ENCODE measurements around the gene PDCD11.

PDCD11 gene

DNA sequence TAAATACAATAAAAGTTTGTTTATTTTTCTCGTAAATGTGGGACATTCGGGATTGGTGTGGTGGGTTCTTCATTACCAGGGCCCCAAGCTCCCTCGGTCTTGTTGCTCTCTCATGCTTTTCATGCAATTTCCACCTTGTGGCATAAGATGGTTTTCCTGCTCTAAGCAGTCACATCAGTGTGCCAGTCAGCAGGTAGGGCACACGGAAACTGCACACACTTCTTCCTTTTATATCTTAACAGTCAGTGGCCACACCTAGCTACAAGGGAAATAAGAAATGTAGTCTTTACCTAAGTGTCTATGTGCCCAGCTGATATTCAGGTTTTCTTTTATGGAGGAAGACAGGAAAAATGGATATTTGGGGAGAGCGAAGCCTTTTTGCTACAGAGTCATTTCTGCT lies 22.2 kb upstream of the PDCD11 start:
- TF ChIP-seq, protein P1, sequence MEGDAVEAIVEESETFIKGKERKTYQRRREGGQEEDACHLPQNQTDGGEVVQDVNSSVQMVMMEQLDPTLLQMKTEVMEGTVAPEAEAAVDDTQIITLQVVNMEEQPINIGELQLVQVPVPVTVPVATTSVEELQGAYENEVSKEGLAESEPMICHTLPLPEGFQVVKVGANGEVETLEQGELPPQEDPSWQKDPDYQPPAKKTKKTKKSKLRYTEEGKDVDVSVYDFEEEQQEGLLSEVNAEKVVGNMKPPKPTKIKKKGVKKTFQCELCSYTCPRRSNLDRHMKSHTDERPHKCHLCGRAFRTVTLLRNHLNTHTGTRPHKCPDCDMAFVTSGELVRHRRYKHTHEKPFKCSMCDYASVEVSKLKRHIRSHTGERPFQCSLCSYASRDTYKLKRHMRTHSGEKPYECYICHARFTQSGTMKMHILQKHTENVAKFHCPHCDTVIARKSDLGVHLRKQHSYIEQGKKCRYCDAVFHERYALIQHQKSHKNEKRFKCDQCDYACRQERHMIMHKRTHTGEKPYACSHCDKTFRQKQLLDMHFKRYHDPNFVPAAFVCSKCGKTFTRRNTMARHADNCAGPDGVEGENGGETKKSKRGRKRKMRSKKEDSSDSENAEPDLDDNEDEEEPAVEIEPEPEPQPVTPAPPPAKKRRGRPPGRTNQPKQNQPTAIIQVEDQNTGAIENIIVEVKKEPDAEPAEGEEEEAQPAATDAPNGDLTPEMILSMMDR (IDR thresholded peaks at IDR 0.05; ENCODE audit: low read depth, low read length, poor library complexity, severe bottlenecking): no peak
- TF ChIP-seq EZH2phosphoT487 (IDR thresholded peaks at IDR 0.05; ENCODE audit: borderline replicate concordance, low read length): no peak

DNA sequence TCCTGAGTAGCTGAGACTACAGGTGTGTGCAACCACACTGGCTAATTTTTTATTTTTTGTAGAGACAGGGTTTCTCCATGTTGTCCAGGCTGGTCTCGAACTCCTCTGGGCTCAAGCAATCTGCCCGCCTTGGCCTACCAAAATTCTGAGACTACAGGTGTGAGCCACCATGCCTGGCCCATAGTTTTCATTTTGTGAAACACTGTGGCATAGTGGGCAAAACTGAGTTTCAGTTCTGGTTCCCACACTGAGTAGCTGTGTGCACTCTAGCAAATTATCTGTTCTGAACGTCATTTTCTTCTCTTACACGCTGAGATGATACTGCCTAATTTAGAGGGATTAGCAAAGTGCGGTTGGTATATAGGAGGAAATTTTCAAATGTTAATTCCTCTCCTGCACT lies 13.7 kb upstream of the PDCD11 start:
- Histone ChIP-seq H3K9me2 (replicated peaks; ENCODE audit: control insufficient read depth, low read length) (no peaks in the 10 kb centered on the region), H3F3A (ENCODE audit: control insufficient read depth, insufficient read depth) (peaks cover 14% of the 10 kb centered on the region; the same call in 1 of the 2 replicates), H3K9me3 (ENCODE audit: control insufficient read depth, insufficient read depth, low read length) (no peaks in the 10 kb centered on the region), H3K36me3 (ENCODE audit: control insufficient read depth, low read length) (peaks cover 74% of the 10 kb centered on the region), H3K79me2 (ENCODE audit: control insufficient read depth, low read length) (peaks cover 2% of the 10 kb centered on the region), H3K4me1 (ENCODE audit: control insufficient read depth, low read length) (no peaks in the 10 kb centered on the region), H4K20me1 (ENCODE audit: control insufficient read depth, insufficient read depth, low read depth, low read length) (peaks cover under 1% of the 10 kb centered on the region; the same call in 1 of the 2 replicates), H3K27me3 (ENCODE audit: control insufficient read depth, low read length) (no peaks in the 10 kb centered on the region), H3K4me3 (ENCODE audit: low read length) (no peak overlapping the region), H3K4me2 (ENCODE audit: low read length) (no peak overlapping the region), H3K27ac (ENCODE audit: low read depth, low read length) (no peak overlapping the region)
- TF ChIP-seq EZH2phosphoT487 (IDR thresholded peaks at IDR 0.05; ENCODE audit: borderline replicate concordance, low read length): no peak
- TF ChIP-seq, protein P1 (IDR thresholded peaks at IDR 0.05; ENCODE audit: low read depth, low read length, poor library complexity, severe bottlenecking): no peak

More for the DNA sequence above, 22.2 kb upstream of the PDCD11 start:
- Histone ChIP-seq H3F3A (ENCODE audit: control insufficient read depth, insufficient read depth) (no peaks in the 10 kb centered on the region), H3K36me3 (ENCODE audit: control insufficient read depth, low read length) (peaks cover 69% of the 10 kb centered on the region), H3K4me2 (ENCODE audit: low read length) (no peak overlapping the region), H3K79me2 (ENCODE audit: control insufficient read depth, low read length) (peaks cover 54% of the 10 kb centered on the region), H3K4me3 (ENCODE audit: low read length) (no peak overlapping the region), H4K20me1 (ENCODE audit: control insufficient read depth, insufficient read depth, low read depth, low read length) (no peaks in the 10 kb centered on the region; the same call in 1 of the 2 replicates), H3K27ac (ENCODE audit: low read depth, low read length) (no peak overlapping the region), H3K9me2 (replicated peaks; ENCODE audit: control insufficient read depth, low read length) (no peaks in the 10 kb centered on the region), H3K4me1 (ENCODE audit: control insufficient read depth, low read length) (peaks cover 17% of the 10 kb centered on the region), H3K9me3 (ENCODE audit: control insufficient read depth, insufficient read depth, low read length) (no peaks in the 10 kb centered on the region), H3K27me3 (ENCODE audit: control insufficient read depth, low read length) (no peaks in the 10 kb centered on the region)

DNA sequence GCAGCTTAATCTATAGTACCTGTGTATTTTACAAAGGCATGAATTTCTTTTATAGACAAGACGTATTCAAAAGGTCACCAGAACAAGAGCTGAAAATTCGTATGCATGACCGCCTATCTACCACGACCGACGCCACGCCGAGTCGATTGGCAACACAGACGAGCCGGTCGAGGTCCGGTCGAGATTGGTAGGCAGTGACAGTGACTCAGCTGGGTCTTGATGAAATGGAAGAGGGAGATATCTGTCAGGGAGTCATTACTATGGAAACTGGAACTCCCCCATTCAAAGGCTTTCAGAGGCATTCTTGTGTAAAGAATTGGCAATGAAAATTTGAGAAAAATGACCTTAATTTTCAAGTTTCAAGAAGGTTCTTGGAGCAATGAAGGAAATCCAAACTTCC lies 2.2 kb upstream of the PDCD11 start:
- peak overlapping the region; percentile 20; the same call in 1 of the 2 replicates for H3K4me3 ChIP-seq (ENCODE audit: low read length)
- no peaks in the 10 kb centered on the region for H3K27me3 ChIP-seq (ENCODE audit: control insufficient read depth, low read length)
- no peak for TF ChIP-seq EZH2phosphoT487 (IDR thresholded peaks at IDR 0.05; ENCODE audit: borderline replicate concordance, low read length)
- H3K4me2 ChIP-seq (ENCODE audit: low read length): peak overlapping the region; percentile 79
- no peaks in the 10 kb centered on the region for H3K9me3 ChIP-seq (ENCODE audit: control insufficient read depth, insufficient read depth, low read length)
- no peaks in the 10 kb centered on the region for H3K9me2 ChIP-seq (replicated peaks; ENCODE audit: control insufficient read depth, low read length)
- H3F3A ChIP-seq (ENCODE audit: control insufficient read depth, insufficient read depth): peaks cover 3% of the 10 kb centered on the region; the same call in 1 of the 2 replicates
- H3K79me2 ChIP-seq (ENCODE audit: control insufficient read depth, low read length): peaks cover 83% of the 10 kb centered on the region
- H3K4me1 ChIP-seq (ENCODE audit: control insufficient read depth, low read length): peaks cover 36% of the 10 kb centered on the region
- peaks cover 77% of the 10 kb centered on the region for H3K36me3 ChIP-seq (ENCODE audit: control insufficient read depth, low read length)
- H3K27ac ChIP-seq (ENCODE audit: low read depth, low read length): no peak overlapping the region
- H4K20me1 ChIP-seq (ENCODE audit: control insufficient read depth, insufficient read depth, low read depth, low read length): 0 out of 2 replicates have a peak, but pooled peaks cover 3% of the 10 kb centered on the region

DNA sequence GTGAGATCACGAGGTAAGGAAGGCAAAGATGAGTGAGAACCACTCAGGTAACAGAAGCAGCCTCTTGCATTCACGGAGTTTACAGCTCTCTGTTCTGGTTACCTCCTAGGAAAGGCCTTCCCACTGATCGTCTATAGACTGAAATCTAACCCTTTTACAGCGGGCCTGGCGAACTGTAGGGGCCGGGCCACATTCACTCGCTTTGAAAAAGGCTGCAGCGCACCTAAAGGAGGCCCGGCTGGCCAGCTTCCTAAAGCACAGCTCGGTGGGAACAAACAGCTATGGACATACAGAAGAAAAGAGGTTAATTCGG lies 716 bp upstream of the PDCD11 start:
- H3K4me2 ChIP-seq (ENCODE audit: low read length): peak overlapping the region; percentile 79
- peaks cover 36% of the 10 kb centered on the region for H3K4me1 ChIP-seq (ENCODE audit: control insufficient read depth, low read length)
- no peaks in the 10 kb centered on the region for H3K9me3 ChIP-seq (ENCODE audit: control insufficient read depth, insufficient read depth, low read length)
- H3K36me3 ChIP-seq (ENCODE audit: control insufficient read depth, low read length): peaks cover 78% of the 10 kb centered on the region
- no peaks in the 10 kb centered on the region for H3K27me3 ChIP-seq (ENCODE audit: control insufficient read depth, low read length)
- peaks cover 91% of the 10 kb centered on the region for H3K79me2 ChIP-seq (ENCODE audit: control insufficient read depth, low read length)
- peaks cover 3% of the 10 kb centered on the region; the same call in 1 of the 2 replicates for H3F3A ChIP-seq (ENCODE audit: control insufficient read depth, insufficient read depth)
- TF ChIP-seq EZH2phosphoT487 (IDR thresholded peaks at IDR 0.05; ENCODE audit: borderline replicate concordance, low read length): no peak
- TF ChIP-seq, protein P1 (IDR thresholded peaks at IDR 0.05; ENCODE audit: low read depth, low read length, poor library complexity, severe bottlenecking): no peak
- peak overlapping the region; percentile 36 for H3K27ac ChIP-seq (ENCODE audit: low read depth, low read length)
- 0 out of 2 replicates have a peak, but pooled peaks cover 3% of the 10 kb centered on the region for H4K20me1 ChIP-seq (ENCODE audit: control insufficient read depth, insufficient read depth, low read depth, low read length)
- H3K4me3 ChIP-seq (ENCODE audit: low read length): peak overlapping the region; percentile 92
- no peaks in the 10 kb centered on the region for H3K9me2 ChIP-seq (replicated peaks; ENCODE audit: control insufficient read depth, low read length)

All from DOHH2 (cell line).